Stimulated activated CD4-positive, alpha-beta T cell treated with anti-CD3 and anti-CD28 coated beads, Interleukin-15, amount 100 ng/mL, for 24 hours (primary cell): ENCODE data around the gene HNRNPF.

Source experiments
- DNase-seq: peaks from one replicate; pipeline ENCODE4 v3.0.0-alpha.2; 2020

Gene HNRNPF

GRCh38 chr10:43421201-43421507 lies 12.2 kb upstream of the HNRNPF start:
- DNase-seq = no peak

GRCh38 chr10:43420369-43421200 lies 11.6 kb upstream of the HNRNPF start:
- peak; percentile 92 for DNase-seq

GRCh38 chr10:43419997-43420368 lies 11.0 kb upstream of the HNRNPF start:
- DNase-seq = no peak

GRCh38 chr10:43417950-43418768 lies 9.2 kb upstream of the HNRNPF start:
- DNase-seq = peak; percentile 63

GRCh38 chr10:43415544-43415943 lies 6.6 kb upstream of the HNRNPF start:
- no peak for DNase-seq

- DNase-seq = no peak
These were observed 2.5 kb upstream of the HNRNPF start for GRCh38 chr10:43411536-43411935.

- no peak for DNase-seq
These were observed 1.4 kb upstream of the HNRNPF start for GRCh38 chr10:43410345-43410744.

GRCh38 chr10:43409385-43410109 lies 561 bp upstream of the HNRNPF start:
- DNase-seq = peak; percentile 81

- no peak for DNase-seq
These were observed 666 bp downstream of the HNRNPF start for GRCh38 chr10:43408331-43408709.

- peak; percentile 96 for DNase-seq
These were observed 1.2 kb downstream of the HNRNPF start for GRCh38 chr10:43407576-43408330.

GRCh38 chr10:43407148-43407575 lies 1.8 kb downstream of the HNRNPF start:
- DNase-seq = peak; percentile 65

GRCh38 chr10:43404704-43405084 lies 4.3 kb downstream of the HNRNPF start:
- no peak for DNase-seq

GRCh38 chr10:43403911-43404703 lies 4.9 kb downstream of the HNRNPF start:
- DNase-seq = no peak

GRCh38 chr10:43402880-43403452 lies 6.0 kb downstream of the HNRNPF start:
- DNase-seq = no peak

GRCh38 chr10:43402176-43402575 lies 6.8 kb downstream of the HNRNPF start:
- no peak for DNase-seq

GRCh38 chr10:43401627-43402026 lies 7.4 kb downstream of the HNRNPF start:
- no peak for DNase-seq

- DNase-seq = no peak
These were observed 9.4 kb downstream of the HNRNPF start for GRCh38 chr10:43399320-43400310.

GRCh38 chr10:43398939-43399319 lies 10.1 kb downstream of the HNRNPF start:
- no peak for DNase-seq

GRCh38 chr10:43396928-43397624 lies 11.9 kb downstream of the HNRNPF start:
- peak; percentile 90 for DNase-seq
